Measurements from ENCODE around the gene XPO6. TPM values are rescaled to one million over a fixed set of nuclear protein-coding genes. Genes with fewer than 3 reads are reported as not detected.

The XPO6 gene
- total RNA-seq, 1 experiment from 2014 or later, result 124 TPM

DNA sequence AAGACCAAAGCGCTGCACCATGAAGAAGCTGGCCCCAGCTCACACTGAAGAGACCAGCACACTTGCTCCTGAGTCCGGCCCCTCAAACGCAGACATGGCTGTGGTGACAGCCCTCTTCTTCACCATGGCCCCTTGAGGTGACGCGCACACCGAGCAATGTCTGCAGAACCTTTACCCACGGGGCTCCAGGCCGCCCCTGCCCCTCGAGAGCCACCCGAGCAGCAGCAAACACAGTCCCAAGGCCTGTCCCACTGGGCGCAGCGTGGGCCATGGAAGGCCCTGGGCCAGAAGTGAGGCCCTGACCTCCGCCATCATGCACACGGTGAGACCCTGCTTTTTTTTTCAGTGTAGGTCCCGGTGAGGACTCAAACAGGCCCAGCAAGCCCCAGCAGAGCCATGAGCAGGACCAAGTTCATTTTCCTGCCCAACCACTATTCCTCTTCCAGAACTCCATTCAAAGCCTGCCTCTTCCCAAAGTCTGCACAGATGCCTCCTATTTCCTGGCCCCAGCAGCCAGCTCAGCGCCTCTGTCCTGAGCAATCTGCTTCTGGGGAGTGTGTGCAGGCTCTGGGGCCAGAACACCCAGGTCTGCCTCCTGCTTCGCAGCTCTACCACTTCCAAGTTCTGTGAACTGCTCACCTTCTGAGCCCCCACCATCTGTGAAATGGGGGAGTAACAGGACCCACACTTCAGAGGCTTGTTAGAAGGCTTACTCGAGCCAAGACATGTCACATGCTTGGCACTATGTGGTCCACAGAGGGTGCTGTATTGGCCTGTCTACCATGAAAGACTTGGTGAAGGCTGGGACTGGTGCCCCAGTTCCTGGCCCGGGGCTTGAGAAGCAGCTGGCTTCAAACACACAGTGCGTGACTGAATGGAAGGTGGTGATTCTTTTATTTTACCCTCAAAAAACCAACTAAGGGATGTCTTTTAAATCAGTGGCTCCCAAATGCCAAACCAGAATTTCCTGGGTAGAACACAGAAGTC is 112.5 kb downstream of the XPO6 start:
- Mint-ChIP-seq H3K4me3 (no peak overlapping the region), H3K27me3 (ENCODE audit: low read depth) (no peaks in the 10 kb centered on the region), H3K36me3 (ENCODE audit: insufficient read depth in 1 of 3, low read depth in 3 of 3) (peaks cover 37 to 80% (median 69%) of the 10 kb centered on the region in 3 experiments; a peak in 6 of 7 replicates), H3K27ac (peak overlapping the region in 2 of 3 experiments; percentile 40 to 75; a peak in 2 of 7 replicates), H3K9me3 (no peaks in the 10 kb centered on the region), H3K4me1 (0 out of 4 replicates have a peak, but pooled peaks cover 0 to 3% of the 10 kb centered on the region in 2 experiments)
- H2AFZ ChIP-seq (ENCODE audit: low read length), result no peak overlapping the region
- H3K79me1 ChIP-seq (ENCODE audit: insufficient read depth, low read depth, low read length, poor library complexity, severe bottlenecking), result no peaks in the 10 kb centered on the region
- H2BK12ac ChIP-seq (ENCODE audit: insufficient read length, low read depth, low read length), result no peak overlapping the region
- no peak overlapping the region for H2AK5ac ChIP-seq (ENCODE audit: insufficient read length, low read length)
- no peak overlapping the region for H3K18ac ChIP-seq (ENCODE audit: insufficient read length, low read depth, low read length)
- no peak overlapping the region for H2BK20ac ChIP-seq (ENCODE audit: low read depth, low read length, poor library complexity, severe bottlenecking)
- no peak overlapping the region for H2BK15ac ChIP-seq (ENCODE audit: low read depth, low read length)
- H3K27ac ChIP-seq (ENCODE audit: insufficient read length, low read depth, low read length), result no peak overlapping the region
- no peak overlapping the region for H3K56ac ChIP-seq (ENCODE audit: insufficient read length, low read depth, low read length)
- no peak overlapping the region for H4K5ac ChIP-seq (ENCODE audit: insufficient read length, low read depth, low read length)
- WGBS (ENCODE audit: extremely low coverage, insufficient read length, low lambda C conversion rate), result no CpG with 5 or more reads among the region's 20 CpGs
- no peak overlapping the region for H2BK120ac ChIP-seq (ENCODE audit: low read depth, low read length, poor library complexity, severe bottlenecking)
- H2BK5ac ChIP-seq (ENCODE audit: insufficient read length, low read length), result no peak overlapping the region
- H3K23me2 ChIP-seq (ENCODE audit: insufficient read length, low read depth, low read length, poor library complexity, severe bottlenecking), result no peaks in the 10 kb centered on the region
- H4K8ac ChIP-seq (replicated peaks; ENCODE audit: insufficient read length, low read depth, low read length), result no peak overlapping the region
- no peaks in the 10 kb centered on the region for H3K79me2 ChIP-seq (ENCODE audit: insufficient read depth, low read length)
- H4K20me1 ChIP-seq (ENCODE audit: control insufficient read depth, insufficient read depth, insufficient read length), result no peaks in the 10 kb centered on the region
- no peaks in the 10 kb centered on the region for H3K27me3 ChIP-seq (ENCODE audit: insufficient read depth, low read length)
- no peak overlapping the region for H3K4me2 ChIP-seq (ENCODE audit: insufficient read depth, insufficient read length, low read length)
- TF ChIP-seq CTCF (conservative IDR thresholded peaks at IDR 0.05), result no peak
- DNase-seq, result no peak
- no peaks in the 10 kb centered on the region for H3K4me1 ChIP-seq (ENCODE audit: insufficient read depth, low read length)
- H3T11ph ChIP-seq (ENCODE audit: low read length), result no peak overlapping the region
- H3K4ac ChIP-seq (ENCODE audit: low read depth, low read length), result no peak overlapping the region
- no peak overlapping the region for H4K91ac ChIP-seq (ENCODE audit: insufficient read length, low read depth, low read length)
- no peaks in the 10 kb centered on the region for H3K9me3 ChIP-seq (ENCODE audit: control insufficient read depth, low read depth, low read length)
- no peak overlapping the region for H3K14ac ChIP-seq (ENCODE audit: insufficient read depth, low read length)
- no peak overlapping the region for H3K23ac ChIP-seq (ENCODE audit: insufficient read length, low read depth, low read length)
- no peak overlapping the region for H3K9ac ChIP-seq (ENCODE audit: extremely low read depth, insufficient read length, low read length)

All from H9 (cell line).